Measurements from ENCODE around the gene DRGX. TPM values are rescaled to one million over a fixed set of nuclear protein-coding genes. Genes with fewer than 3 reads are reported as not detected.

DRGX gene
- total RNA-seq, 1 donor from 2014 or later, result not detected

GRCh38 chr10:49369216-49370162 is 26.4 kb downstream of the DRGX start:
- Mint-ChIP-seq H3K27ac (ENCODE audit: unreplicated experiment) (no peak overlapping the region), H3K27me3 (ENCODE audit: unreplicated experiment) (no peaks in the 10 kb centered on the region), H3K9me3 (ENCODE audit: unreplicated experiment) (no peaks in the 10 kb centered on the region), H3K36me3 (ENCODE audit: low read depth, unreplicated experiment) (no peaks in the 10 kb centered on the region), H3K4me3 (ENCODE audit: unreplicated experiment) (no peak overlapping the region), H3K4me1 (ENCODE audit: unreplicated experiment) (no peaks in the 10 kb centered on the region)
- no peak for DNase-seq (ENCODE audit: low spot score)
- no peak for TF ChIP-seq CTCF (IDR thresholded peaks at IDR 0.05; ENCODE audit: unreplicated experiment)

- Mint-ChIP-seq H3K4me1 (ENCODE audit: unreplicated experiment) (no peaks in the 10 kb centered on the region), H3K36me3 (ENCODE audit: low read depth, unreplicated experiment) (no peaks in the 10 kb centered on the region), H3K27me3 (ENCODE audit: unreplicated experiment) (no peaks in the 10 kb centered on the region), H3K27ac (ENCODE audit: unreplicated experiment) (no peak overlapping the region), H3K4me3 (ENCODE audit: unreplicated experiment) (no peak overlapping the region), H3K9me3 (ENCODE audit: unreplicated experiment) (no peaks in the 10 kb centered on the region)
- TF ChIP-seq CTCF (IDR thresholded peaks at IDR 0.05; ENCODE audit: unreplicated experiment), result no peak
- no peak for DNase-seq (ENCODE audit: low spot score)
Observed at GRCh38 chr10:49368256-49368655, 27.6 kb downstream of the DRGX start.

GRCh38 chr10:49367600-49367999 is 28.3 kb downstream of the DRGX start:
- H3K36me3 Mint-ChIP-seq (ENCODE audit: low read depth, unreplicated experiment), result no peaks in the 10 kb centered on the region
- no peak for TF ChIP-seq CTCF (IDR thresholded peaks at IDR 0.05; ENCODE audit: unreplicated experiment)
- no peaks in the 10 kb centered on the region for H3K9me3 Mint-ChIP-seq (ENCODE audit: unreplicated experiment)
- H3K27ac Mint-ChIP-seq (ENCODE audit: unreplicated experiment), result no peak overlapping the region
- peaks cover 2% of the 10 kb centered on the region for H3K27me3 Mint-ChIP-seq (ENCODE audit: unreplicated experiment)
- no peak for DNase-seq (ENCODE audit: low spot score)
- H3K4me3 Mint-ChIP-seq (ENCODE audit: unreplicated experiment), result no peak overlapping the region
- no peaks in the 10 kb centered on the region for H3K4me1 Mint-ChIP-seq (ENCODE audit: unreplicated experiment)

GRCh38 chr10:49366460-49366859 is 29.4 kb downstream of the DRGX start:
- Mint-ChIP-seq H3K4me1 (ENCODE audit: unreplicated experiment) (no peaks in the 10 kb centered on the region), H3K36me3 (ENCODE audit: low read depth, unreplicated experiment) (no peaks in the 10 kb centered on the region), H3K27me3 (ENCODE audit: unreplicated experiment) (peaks cover 4% of the 10 kb centered on the region), H3K9me3 (ENCODE audit: unreplicated experiment) (no peaks in the 10 kb centered on the region), H3K4me3 (ENCODE audit: unreplicated experiment) (no peak overlapping the region), H3K27ac (ENCODE audit: unreplicated experiment) (no peak overlapping the region)
- no peak for TF ChIP-seq CTCF (IDR thresholded peaks at IDR 0.05; ENCODE audit: unreplicated experiment)
- DNase-seq (ENCODE audit: low spot score), result no peak

Data from endothelial cell (in vitro differentiated cells).